Fibroblast of the aortic adventitia (primary cell): ENCODE data around the gene GRM7. TPM values are rescaled to one million over a fixed set of nuclear protein-coding genes. Genes with fewer than 3 reads are reported as not detected.
A peak's percentile ranks its signal among the peaks of the same experiment; 100 is the strongest.

Experiments
- DNase-seq: peaks from one replicate; pipeline ENCODE4 v3.0.0-alpha.2; 2010; ENCODE audit warnings: low read depth
- H3K4me3 ChIP-seq: 2 replicates; pipeline ENCODE4 v1.5.1; 2011; ENCODE audit warnings: low read depth, mild to moderate bottlenecking, control low read depth, low read length, moderate library complexity
- total RNA-seq: library from RNA; depleted of rRNA; stranded (reverse); fragments of >200 nt; gene quantifications from 2 replicates; pipeline ENCODE4 v1.2.3, GENCODE V29; 2012; ENCODE audit warnings: low replicate concordance
- TF ChIP-seq, protein P1 (sequence below): IDR thresholded peaks from 2 replicates; pipeline ENCODE4 v1.5.1; 2011; ENCODE audit warnings: mild to moderate bottlenecking, low read length, control low read depth, inconsistent platforms; ENCODE audit not compliant: insufficient read depth

Gene GRM7
- total RNA-seq, 1 donor, result 0.09 TPM

DNA sequence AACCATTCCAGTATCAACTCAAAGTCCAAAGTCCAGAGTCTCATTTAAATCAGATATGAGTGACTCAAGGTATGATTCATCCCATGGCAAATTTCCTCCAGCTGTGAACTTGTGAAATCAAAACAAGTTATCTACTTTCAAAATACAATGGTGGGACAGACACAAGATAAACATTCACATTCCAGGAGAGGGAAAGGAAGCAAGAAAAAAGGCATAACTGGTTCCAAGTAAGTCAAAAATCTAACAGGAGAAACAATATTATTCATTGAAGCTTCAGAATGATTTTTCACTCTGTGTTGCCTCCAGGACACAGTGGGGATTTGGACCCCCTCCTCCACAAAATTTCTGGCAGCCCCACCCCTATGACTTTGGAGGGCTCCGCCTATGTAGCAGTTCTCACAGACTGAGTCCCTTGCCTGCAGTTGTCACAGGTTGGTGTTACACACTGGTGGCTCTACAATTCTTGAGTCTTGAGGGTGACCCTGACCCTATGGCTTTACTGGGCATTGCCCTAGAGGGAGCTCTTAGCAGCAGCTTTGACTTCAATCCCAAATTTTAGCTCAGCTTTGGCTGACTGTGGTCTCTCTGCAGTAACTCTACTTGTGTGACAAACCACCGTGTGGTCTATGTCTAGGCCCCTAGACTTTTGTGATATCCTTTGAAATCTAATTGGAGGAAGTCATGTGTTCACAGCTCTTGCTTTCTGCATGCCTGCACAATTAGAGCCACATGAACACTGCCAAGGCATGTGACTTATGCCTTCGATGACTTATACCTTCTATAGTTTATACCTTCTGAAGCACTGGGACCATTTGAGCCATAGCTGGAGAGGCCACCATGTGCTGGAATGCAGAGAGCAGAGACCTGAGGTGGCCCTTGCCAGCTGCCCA, 644.2 kb downstream of the GRM7 start:
- no peak overlapping the region for H3K4me3 ChIP-seq
- TF ChIP-seq, protein P1, sequence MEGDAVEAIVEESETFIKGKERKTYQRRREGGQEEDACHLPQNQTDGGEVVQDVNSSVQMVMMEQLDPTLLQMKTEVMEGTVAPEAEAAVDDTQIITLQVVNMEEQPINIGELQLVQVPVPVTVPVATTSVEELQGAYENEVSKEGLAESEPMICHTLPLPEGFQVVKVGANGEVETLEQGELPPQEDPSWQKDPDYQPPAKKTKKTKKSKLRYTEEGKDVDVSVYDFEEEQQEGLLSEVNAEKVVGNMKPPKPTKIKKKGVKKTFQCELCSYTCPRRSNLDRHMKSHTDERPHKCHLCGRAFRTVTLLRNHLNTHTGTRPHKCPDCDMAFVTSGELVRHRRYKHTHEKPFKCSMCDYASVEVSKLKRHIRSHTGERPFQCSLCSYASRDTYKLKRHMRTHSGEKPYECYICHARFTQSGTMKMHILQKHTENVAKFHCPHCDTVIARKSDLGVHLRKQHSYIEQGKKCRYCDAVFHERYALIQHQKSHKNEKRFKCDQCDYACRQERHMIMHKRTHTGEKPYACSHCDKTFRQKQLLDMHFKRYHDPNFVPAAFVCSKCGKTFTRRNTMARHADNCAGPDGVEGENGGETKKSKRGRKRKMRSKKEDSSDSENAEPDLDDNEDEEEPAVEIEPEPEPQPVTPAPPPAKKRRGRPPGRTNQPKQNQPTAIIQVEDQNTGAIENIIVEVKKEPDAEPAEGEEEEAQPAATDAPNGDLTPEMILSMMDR, result no peak
- DNase-seq, result peak; percentile 86

DNA sequence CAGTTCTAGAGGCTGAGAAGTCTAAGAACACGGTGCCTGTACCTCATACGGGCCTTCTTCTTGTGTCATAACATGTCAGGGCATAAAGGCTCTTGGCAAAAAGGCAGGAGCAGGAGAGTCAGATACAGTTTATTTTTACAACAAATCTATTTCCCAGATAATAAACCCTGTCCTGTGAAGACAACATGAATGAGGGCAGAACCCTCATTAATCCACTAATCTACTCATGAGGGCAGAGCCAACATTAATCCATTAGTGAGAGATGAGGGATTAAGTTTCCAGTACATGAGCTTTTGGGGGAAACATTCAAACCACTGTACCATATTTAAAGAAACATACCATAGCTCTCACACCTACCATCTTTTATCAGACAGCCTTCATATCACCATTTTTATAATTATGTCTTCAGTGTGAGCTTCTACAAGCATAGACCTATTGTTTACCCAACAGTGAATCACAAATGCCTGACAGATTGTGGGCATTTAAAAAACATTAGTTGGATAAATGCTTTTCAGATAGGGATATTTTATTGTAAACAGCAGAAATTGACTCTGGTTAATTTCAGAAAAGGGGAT, 645.8 kb downstream of the GRM7 start:
- DNase-seq, result no peak
- H3K4me3 ChIP-seq, result no peak overlapping the region
- TF ChIP-seq, protein P1, result no peak

DNA sequence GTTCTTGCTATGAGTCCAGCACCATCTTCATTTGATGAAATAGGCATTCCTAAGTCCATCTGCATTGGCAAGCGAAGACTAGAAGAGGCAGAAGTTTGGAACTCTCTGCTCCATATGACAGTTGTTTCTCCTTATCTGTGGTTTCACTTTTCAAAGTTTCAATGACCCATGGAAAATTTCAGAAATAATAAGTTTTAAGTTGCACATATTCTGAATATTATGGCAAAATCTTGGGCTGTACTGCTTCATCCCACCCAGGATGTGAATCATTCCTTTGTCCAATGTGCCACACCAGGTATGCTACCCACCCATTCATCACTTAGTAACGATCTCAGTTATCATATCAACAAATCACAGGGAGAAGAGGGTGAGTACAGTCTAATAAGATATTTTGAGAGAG, 647.9 kb downstream of the GRM7 start:
- DNase-seq, result peak; percentile 17
- TF ChIP-seq, protein P1, result no peak
- H3K4me3 ChIP-seq, result no peak overlapping the region

DNA sequence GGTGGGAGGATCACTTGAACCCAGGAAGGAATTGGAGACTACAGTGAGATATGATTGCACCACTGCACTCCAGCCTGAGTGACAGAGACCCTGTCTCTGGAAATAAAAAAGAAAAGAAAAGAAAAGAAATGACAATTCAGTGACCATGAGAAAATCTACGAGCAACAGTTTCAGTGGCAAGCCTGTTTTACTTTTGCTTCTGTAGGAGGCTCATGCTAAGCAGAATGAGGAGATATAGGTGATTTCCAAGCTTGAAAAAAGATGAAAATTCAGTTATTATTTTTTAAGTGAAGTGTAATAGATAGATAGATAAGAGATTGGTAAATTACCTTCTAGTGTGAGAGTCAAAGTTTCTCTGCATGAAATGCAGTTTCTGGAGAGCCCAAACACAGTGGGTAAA, 651.1 kb downstream of the GRM7 start:
- no peak for DNase-seq
- no peak overlapping the region for H3K4me3 ChIP-seq
- TF ChIP-seq, protein P1, result no peak

DNA sequence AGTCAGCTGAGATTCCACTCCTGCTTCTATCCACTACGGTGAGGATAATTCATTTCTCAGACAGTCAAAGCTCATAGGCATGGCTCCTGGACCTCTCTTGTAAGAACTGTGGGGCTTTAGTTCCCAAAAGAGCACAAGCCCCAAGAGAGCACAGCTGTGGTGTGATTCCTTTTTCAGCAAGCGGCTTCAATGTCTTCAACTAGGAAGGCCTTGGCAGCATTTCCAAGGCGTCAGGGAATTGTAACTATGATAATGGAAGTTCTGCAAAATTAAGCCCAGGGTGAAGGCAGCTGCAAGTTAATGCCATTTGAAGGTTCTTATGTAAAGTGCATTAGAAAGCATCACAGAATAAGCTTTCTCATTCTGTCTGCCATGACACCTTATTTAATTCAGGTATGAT, 657.1 kb downstream of the GRM7 start:
- TF ChIP-seq, protein P1, result no peak
- no peak overlapping the region for H3K4me3 ChIP-seq
- no peak for DNase-seq

DNA sequence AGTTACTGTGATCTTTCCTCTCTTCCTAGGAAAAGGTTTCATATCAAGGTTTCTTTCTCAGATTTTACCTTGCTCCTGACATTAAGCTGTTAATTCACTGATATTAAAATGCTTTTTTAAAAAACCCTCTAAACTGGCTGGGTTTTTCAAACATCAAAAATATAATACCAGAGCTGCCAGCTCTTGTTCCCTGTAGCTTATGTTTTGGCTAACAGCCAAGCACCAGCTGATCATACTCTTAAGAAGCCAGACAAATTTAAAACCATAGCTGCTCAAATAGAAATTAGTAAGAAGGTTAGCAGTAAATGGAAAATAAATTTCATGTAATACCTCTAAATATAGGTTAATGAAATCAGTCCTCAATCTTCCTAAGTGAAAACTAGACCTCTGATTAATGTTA, 657.5 kb downstream of the GRM7 start:
- peak; percentile 9 for DNase-seq
- no peak overlapping the region for H3K4me3 ChIP-seq
- TF ChIP-seq, protein P1, result no peak

DNA sequence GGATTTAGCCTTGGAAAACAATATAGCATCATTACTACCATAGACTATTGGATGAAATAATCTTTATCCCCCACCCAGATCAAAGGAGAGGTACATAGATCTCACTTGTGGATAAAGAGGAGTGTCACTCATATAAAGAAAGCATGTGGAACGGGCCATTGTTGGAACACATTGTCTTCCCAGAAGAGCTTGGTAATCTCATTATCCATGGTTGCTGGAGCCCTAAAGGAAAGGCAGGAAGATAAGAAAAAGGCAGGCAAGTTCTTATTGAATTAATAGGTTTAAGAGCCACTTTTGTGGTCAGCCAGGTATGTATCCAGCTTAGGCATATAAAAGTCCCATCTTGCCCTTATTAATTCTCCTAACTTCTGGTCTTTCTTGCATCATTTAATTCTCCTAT, 659.1 kb downstream of the GRM7 start:
- TF ChIP-seq, protein P1, result no peak
- no peak overlapping the region for H3K4me3 ChIP-seq
- DNase-seq, result no peak
